HFF-Myc (cell line): ENCODE measurements around the gene XYLB.
"Not testable (repeated sequence)": the region's sequence is repeated elsewhere in the genome, so short reads cannot be mapped to it uniquely, and the experiment has no call there.

Source experiments
- DNase-seq: peaks from one replicate; pipeline ENCODE4 v3.0.0-alpha.2; 2011; ENCODE audit warnings: low read depth; ENCODE audit errors: extremely low read depth
- H3K4me3 ChIP-seq: replicated peaks from 2 replicates; pipeline ENCODE4 v1.5.1; 2011; ENCODE audit warnings: low read depth, mild to moderate bottlenecking, control low read depth, low read length
- TF ChIP-seq, protein P1 (sequence below): IDR thresholded peaks from 2 replicates; pipeline ENCODE4 v1.5.1; 2012; ENCODE audit warnings: mild to moderate bottlenecking, low read depth, low read length, control low read depth; ENCODE audit errors: missing control alignments

The XYLB gene

DNA sequence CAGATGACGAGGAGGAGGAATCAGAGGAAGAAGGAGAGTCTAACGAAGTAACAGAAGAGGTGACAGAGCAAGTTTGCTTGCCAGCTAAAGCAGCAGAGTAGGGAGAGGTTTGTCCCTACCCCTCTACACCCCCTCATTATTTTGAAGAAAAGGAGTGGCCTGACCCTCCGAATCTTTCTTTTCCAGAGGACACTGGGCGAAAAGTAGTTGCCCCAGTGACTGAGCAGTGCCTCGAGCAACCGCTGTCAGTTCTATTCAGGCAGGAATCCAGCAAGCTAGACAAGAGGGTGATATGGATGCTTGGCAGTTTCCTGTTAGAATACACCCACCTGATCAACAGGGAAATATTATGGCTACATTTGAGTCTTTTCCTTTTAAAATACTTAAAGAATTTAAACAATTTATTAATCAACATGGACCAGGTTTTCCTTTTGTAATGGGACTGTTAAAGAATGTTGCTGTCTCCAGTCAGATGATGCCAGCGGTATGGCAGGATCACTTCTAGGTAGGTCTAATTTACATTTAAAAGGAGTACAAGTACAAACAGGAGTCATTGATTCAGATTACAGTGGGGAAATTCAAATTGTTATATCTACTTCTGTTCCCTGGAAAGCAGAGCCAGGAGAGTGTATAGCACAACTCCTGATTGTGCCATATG, 75.2 kb downstream of the XYLB start:
- DNase-seq: no peak
- no peak overlapping the region for H3K4me3 ChIP-seq
- TF ChIP-seq, protein P1, sequence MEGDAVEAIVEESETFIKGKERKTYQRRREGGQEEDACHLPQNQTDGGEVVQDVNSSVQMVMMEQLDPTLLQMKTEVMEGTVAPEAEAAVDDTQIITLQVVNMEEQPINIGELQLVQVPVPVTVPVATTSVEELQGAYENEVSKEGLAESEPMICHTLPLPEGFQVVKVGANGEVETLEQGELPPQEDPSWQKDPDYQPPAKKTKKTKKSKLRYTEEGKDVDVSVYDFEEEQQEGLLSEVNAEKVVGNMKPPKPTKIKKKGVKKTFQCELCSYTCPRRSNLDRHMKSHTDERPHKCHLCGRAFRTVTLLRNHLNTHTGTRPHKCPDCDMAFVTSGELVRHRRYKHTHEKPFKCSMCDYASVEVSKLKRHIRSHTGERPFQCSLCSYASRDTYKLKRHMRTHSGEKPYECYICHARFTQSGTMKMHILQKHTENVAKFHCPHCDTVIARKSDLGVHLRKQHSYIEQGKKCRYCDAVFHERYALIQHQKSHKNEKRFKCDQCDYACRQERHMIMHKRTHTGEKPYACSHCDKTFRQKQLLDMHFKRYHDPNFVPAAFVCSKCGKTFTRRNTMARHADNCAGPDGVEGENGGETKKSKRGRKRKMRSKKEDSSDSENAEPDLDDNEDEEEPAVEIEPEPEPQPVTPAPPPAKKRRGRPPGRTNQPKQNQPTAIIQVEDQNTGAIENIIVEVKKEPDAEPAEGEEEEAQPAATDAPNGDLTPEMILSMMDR: no peak

DNA sequence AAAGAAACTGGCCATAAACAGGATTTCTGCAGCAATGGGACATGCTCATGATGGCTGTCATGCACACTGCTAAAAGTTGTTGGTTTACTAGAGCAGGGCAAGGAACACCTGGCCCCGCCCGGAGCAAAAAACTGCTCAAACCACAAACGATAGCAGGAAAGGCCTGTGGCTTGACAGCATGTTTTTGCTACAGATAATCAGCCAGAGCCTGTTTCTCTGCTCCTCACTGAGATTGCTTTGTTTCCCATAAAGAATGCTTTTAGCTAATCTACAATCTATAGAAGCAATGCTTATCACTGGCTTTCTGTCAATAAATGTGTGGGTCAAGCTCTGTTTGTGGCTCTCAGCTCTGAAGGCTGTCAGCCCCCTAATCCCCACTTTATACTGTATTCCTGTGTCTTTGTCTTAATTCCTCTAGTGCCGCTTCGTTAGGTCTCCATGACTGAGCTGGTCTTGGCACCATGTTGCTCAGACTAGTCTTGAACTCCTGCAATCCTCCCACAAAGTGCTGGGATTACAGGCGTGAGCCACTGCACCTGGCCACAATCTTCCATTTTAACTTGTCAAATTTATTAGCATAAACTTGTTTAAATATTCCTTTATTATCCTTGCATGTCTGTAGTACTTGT, 80.3 kb downstream of the XYLB start:
- not testable (repeated sequence) for H3K4me3 ChIP-seq, DNase-seq

DNA sequence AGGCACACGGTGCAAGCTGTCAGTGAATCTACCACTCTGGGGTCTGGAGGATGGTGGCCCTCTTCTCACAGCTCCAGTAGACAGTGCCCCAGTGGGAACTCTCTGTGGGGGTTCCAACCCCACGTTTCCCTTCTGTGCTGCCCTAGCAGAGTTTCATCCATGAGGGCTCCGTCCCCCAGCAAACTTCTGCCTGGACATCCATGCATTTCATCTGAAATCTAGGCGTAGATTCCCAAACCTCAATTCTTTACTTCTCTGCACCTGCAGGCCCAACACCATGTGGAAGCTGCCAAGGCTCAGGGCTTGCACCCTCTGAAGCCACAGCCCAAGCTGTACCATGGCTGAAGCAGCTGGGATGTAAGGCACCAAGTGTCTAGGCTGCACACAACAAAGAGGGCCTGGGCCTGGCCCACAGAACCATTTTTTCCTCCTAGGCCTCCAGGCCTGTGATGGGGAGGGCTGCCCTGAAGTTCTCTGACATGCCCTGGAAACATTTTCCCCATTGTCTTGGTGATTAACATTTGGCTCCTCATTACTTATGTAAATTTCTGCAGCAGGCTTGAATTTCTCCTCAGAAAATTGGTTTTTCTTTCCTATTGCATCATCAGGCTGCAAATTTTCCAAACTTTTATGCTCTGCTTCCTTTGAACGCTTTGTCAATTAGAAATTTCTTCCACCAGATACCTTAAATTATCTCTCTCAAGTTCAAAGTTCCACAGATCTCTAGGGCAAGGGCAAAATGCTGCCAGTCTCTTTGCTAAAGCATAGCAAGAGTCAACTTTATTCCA, 86.5 kb downstream of the XYLB start:
- DNase-seq, H3K4me3 ChIP-seq: not testable (repeated sequence)

DNA sequence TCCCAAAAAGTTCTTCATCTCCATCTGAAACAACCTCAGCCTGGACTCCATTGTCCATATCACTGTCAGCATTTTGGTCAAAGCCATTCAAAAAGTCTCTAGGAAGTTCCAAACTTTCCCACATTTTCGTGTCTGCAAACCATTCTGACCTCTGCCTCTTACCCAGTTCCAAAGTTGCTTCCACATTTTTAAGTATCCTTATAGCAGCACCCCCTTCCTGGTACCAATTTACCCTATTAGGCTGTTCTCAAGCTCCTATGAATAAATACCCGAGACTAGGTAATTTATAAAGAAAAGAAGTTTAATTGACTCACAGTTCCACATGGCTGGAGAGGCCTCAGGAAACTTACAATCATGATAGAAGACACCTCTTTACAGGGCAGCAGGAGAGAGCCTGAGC, 87.1 kb downstream of the XYLB start:
- not testable (repeated sequence) for DNase-seq

DNA sequence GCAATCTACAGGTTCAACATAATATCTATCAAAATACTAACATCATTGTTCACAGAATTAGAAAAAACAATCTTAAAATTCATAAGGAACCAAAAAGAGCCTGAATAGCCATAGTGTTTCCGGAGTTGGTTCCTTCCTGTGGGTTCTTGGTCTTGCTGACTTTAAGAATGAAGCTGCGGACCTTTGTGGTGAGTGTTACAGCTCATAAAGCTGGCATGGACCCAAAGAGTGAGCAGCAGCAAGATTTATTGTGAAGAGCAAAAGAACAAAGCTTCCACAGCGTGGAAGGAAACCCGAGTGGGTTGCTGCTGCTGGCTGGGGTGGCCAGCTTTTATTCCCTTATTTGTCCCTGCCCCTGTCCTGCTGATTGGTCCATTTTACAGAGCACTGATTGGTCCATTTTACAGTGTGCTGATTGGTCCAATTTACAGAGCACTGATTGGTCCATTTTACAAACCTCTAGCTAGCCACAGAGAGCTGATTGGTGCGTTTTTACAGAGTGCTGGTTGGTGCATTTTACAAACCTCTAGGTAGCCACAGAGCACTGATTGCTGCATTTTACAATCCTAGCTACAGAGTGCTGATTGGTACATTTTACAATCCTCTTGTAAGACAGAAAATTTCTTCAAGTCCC, 92.0 kb downstream of the XYLB start:
- not testable (repeated sequence) for H3K4me3 ChIP-seq, DNase-seq

More for the DNA sequence above, 87.1 kb downstream of the XYLB start:
- not testable (repeated sequence) for H3K4me3 ChIP-seq

DNA sequence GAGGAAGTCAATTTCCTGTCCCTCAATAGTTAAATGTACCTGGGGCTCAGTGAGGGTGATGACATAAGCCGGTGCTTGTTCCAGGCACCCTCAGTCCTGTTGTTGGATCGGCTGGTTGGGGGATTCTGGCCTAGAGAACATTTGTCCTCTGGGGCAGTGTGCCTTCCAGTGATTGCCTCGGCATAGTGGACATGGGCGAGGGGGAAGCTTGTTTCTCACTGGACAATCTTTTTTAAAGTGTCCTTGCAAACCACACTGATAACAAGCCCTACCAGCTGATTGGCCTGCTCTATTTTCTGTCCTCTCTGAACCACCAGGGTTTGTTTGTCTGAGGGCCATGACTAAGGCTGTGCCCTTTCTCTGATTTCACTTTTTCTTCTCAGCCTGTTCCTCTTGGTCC, 96.6 kb downstream of the XYLB start:
- not testable (repeated sequence) for H3K4me3 ChIP-seq, DNase-seq

DNA sequence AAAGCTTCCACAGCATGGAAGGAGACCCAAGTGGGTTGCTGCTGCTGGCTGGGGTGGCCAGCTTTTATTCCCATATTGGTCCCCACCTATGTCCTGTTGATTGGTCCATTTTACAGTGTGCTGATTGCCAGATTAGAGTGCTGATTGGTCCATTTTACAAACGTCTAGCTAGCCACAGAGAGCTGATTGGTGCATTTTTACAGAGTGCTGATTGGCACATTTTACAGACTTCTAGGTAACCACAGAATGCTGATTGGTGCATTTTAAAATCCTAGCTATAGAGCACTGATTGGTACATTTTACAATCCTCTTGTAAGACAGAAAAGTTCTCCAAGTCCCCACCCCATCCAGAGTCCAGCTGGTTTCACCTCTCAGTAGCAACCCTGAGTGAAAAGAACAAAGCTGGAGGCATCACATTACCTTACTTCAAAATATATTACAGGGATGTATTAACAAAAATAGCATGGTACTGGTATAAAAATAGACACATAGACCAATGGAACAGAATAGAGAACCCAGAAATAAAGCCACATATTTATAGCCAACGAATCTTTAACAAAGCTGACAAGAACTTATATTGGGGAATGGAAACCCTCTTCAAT, 99.6 kb downstream of the XYLB start:
- TF ChIP-seq, protein P1: no peak
- no peak for DNase-seq
- no peak overlapping the region for H3K4me3 ChIP-seq

DNA sequence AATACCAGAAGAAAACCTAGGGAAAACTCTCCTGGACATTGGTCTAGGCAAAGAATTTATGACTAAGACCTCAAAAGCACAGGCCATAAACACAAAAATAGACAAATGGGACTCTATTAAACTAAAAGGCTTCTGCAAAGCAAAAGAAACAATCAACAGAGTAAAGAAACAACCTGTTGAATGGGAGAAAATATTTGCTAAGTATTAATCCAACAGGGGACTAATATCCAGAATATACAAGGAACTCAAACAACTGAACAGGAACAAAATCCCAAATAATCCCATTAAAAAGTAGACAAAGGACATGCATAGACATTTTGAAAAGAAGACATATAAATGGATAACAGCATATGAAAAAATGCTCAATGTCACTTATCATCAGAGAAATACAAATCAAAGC, 100.2 kb downstream of the XYLB start:
- TF ChIP-seq, protein P1: no peak
- DNase-seq: no peak
- no peak overlapping the region for H3K4me3 ChIP-seq

DNA sequence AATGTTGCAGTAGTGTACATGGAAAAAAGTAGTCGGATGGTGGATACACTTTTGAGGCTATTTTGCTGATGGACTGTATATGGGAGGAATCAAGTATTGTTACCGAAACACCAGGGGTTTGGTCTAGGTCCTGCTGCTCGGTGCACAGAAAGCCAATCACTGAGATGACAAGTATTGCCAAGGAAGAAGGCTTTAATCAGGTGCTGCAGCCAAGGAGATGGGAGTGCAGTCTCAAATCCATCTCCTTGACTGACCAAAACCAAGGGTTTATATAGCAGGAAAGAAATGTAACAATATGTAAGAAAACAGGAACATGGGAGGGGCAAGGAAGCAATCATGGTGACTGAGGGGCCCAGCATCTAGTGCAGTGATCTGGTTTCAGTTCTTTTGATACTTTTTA, 104.3 kb downstream of the XYLB start:
- no peak for DNase-seq
- TF ChIP-seq, protein P1: no peak
- H3K4me3 ChIP-seq: no peak overlapping the region
